GM23338 (cell line): ENCODE measurements around the gene RIMBP3B.
"Not testable (repeated sequence)": the region's sequence is repeated elsewhere in the genome, so short reads cannot be mapped to it uniquely, and the experiment has no call there.

Experiments
- CTCF ChIP-seq, 2 experiments: fragments of 200-600 bp in 1 of 2; sonication (generic) in 1 of 2; conservative IDR thresholded peaks; 2 replicates each; pipeline versions ENCODE4 v1.5.1 to v1.6.1; 2016 to 2017; ENCODE audit warnings: antibody characterized with exemption in 2 of 2, low read depth in 2 of 2, mild to moderate bottlenecking in 2 of 2, moderate library complexity in 1 of 2
- EZH2 ChIP-seq: fragments of 200-600 bp; sonication (generic); IDR thresholded peaks from one replicate; pipeline ENCODE4 v1.8.0; 2017; ENCODE audit warnings: antibody characterized with exemption, mild to moderate bottlenecking, low read depth; ENCODE audit not compliant: unreplicated experiment
- EZH2phosphoT487 ChIP-seq: fragments of 200-600 bp; sonication (generic); IDR thresholded peaks from one replicate; pipeline ENCODE4 v1.8.1; 2018; ENCODE audit warnings: antibody characterized with exemption; ENCODE audit not compliant: unreplicated experiment
- POLR2AphosphoS5 ChIP-seq: IDR thresholded peaks from 2 replicates; pipeline ENCODE4 v1.6.1; 2016; ENCODE audit warnings: antibody characterized with exemption, low read depth
- REST ChIP-seq: IDR thresholded peaks from one replicate; pipeline ENCODE4 v1.6.1; 2018; ENCODE audit warnings: antibody characterized with exemption; ENCODE audit not compliant: unreplicated experiment

GRCh38 chr22:21365337-21365736 is 18.2 kb upstream of the RIMBP3B start:
- not testable (repeated sequence) for TF ChIP-seq REST; POLR2AphosphoS5; CTCF (conservative IDR thresholded peaks at IDR 0.05; ENCODE audit: low read depth in 2 of 2); EZH2; EZH2phosphoT487
